Measurements from ENCODE around the gene MAPK11.

The MAPK11 gene

GRCh38 chr22:50311606-50312351, 41.6 kb upstream of the MAPK11 start (continued):
- TF ChIP-seq, protein P1, sequence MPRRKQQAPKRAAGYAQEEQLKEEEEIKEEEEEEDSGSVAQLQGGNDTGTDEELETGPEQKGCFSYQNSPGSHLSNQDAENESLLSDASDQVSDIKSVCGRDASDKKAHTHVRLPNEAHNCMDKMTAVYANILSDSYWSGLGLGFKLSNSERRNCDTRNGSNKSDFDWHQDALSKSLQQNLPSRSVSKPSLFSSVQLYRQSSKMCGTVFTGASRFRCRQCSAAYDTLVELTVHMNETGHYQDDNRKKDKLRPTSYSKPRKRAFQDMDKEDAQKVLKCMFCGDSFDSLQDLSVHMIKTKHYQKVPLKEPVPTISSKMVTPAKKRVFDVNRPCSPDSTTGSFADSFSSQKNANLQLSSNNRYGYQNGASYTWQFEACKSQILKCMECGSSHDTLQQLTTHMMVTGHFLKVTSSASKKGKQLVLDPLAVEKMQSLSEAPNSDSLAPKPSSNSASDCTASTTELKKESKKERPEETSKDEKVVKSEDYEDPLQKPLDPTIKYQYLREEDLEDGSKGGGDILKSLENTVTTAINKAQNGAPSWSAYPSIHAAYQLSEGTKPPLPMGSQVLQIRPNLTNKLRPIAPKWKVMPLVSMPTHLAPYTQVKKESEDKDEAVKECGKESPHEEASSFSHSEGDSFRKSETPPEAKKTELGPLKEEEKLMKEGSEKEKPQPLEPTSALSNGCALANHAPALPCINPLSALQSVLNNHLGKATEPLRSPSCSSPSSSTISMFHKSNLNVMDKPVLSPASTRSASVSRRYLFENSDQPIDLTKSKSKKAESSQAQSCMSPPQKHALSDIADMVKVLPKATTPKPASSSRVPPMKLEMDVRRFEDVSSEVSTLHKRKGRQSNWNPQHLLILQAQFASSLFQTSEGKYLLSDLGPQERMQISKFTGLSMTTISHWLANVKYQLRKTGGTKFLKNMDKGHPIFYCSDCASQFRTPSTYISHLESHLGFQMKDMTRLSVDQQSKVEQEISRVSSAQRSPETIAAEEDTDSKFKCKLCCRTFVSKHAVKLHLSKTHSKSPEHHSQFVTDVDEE (CRISPR knock-in tag; IDR thresholded peaks at IDR 0.05) = no peak
- TF ChIP-seq TOX (CRISPR knock-in tag; IDR thresholded peaks at IDR 0.05; ENCODE audit: borderline replicate concordance) (no peak), PPARA (CRISPR knock-in tag; IDR thresholded peaks at IDR 0.05; ENCODE audit: borderline replicate concordance) (no peak), CSDC2 (CRISPR knock-in tag; IDR thresholded peaks at IDR 0.05) (no peak), RARB (CRISPR knock-in tag; IDR thresholded peaks at IDR 0.05) (no peak)

GRCh38 chr22:50310949-50311444, 40.8 kb upstream of the MAPK11 start:
- TF ChIP-seq ARNTL (CRISPR knock-in tag; IDR thresholded peaks at IDR 0.05; ENCODE audit: borderline replicate concordance, low read depth) (no peak), ZNF8 (CRISPR knock-in tag; IDR thresholded peaks at IDR 0.05) (no peak), PATZ1 (CRISPR knock-in tag; IDR thresholded peaks at IDR 0.05; ENCODE audit: borderline replicate concordance) (no peak)
- no peak for ATAC-seq

GRCh38 chr22:50310031-50310722, 40.0 kb upstream of the MAPK11 start:
- ATAC-seq = no peak
- no peak for TF ChIP-seq TCF4 (CRISPR knock-in tag; IDR thresholded peaks at IDR 0.05; ENCODE audit: borderline replicate concordance)
- TF ChIP-seq ZFP3 (CRISPR knock-in tag; IDR thresholded peaks at IDR 0.05) = 0 out of 2 replicates have a peak, but pooled peaks have one; percentile 13

- TF ChIP-seq ARNTL (CRISPR knock-in tag; IDR thresholded peaks at IDR 0.05; ENCODE audit: borderline replicate concordance, low read depth) (no peak), ZNF8 (CRISPR knock-in tag; IDR thresholded peaks at IDR 0.05) (no peak), PATZ1 (CRISPR knock-in tag; IDR thresholded peaks at IDR 0.05; ENCODE audit: borderline replicate concordance) (no peak), ZFP3 (CRISPR knock-in tag; IDR thresholded peaks at IDR 0.05) (no peak), ESRRG (CRISPR knock-in tag; IDR thresholded peaks at IDR 0.05) (no peak), BACH2 (CRISPR knock-in tag; IDR thresholded peaks at IDR 0.05; ENCODE audit: borderline replicate concordance) (no peak), SNAI2 (CRISPR knock-in tag; IDR thresholded peaks at IDR 0.05) (no peak), OSR1 (CRISPR knock-in tag; IDR thresholded peaks at IDR 0.05) (no peak), ZC3H10 (CRISPR knock-in tag; IDR thresholded peaks at IDR 0.05) (no peak), CSDC2 (CRISPR knock-in tag; IDR thresholded peaks at IDR 0.05) (no peak), TOX (CRISPR knock-in tag; IDR thresholded peaks at IDR 0.05; ENCODE audit: borderline replicate concordance) (no peak), GLIS3 (CRISPR knock-in tag; IDR thresholded peaks at IDR 0.05) (no peak), ZNF565 (CRISPR knock-in tag; conservative IDR thresholded peaks at IDR 0.05; ENCODE audit: low read depth) (no peak), ZNF70 (CRISPR knock-in tag; IDR thresholded peaks at IDR 0.05) (no peak), PPARA (CRISPR knock-in tag; IDR thresholded peaks at IDR 0.05; ENCODE audit: borderline replicate concordance) (no peak)
- TF ChIP-seq, protein P2, sequence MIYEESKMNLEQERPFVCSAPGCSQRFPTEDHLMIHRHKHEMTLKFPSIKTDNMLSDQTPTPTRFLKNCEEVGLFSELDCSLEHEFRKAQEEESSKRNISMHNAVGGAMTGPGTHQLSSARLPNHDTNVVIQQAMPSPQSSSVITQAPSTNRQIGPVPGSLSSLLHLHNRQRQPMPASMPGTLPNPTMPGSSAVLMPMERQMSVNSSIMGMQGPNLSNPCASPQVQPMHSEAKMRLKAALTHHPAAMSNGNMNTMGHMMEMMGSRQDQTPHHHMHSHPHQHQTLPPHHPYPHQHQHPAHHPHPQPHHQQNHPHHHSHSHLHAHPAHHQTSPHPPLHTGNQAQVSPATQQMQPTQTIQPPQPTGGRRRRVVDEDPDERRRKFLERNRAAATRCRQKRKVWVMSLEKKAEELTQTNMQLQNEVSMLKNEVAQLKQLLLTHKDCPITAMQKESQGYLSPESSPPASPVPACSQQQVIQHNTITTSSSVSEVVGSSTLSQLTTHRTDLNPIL (CRISPR knock-in tag; IDR thresholded peaks at IDR 0.05; ENCODE audit: low read depth) = no peak
- TF ChIP-seq, protein P3, sequence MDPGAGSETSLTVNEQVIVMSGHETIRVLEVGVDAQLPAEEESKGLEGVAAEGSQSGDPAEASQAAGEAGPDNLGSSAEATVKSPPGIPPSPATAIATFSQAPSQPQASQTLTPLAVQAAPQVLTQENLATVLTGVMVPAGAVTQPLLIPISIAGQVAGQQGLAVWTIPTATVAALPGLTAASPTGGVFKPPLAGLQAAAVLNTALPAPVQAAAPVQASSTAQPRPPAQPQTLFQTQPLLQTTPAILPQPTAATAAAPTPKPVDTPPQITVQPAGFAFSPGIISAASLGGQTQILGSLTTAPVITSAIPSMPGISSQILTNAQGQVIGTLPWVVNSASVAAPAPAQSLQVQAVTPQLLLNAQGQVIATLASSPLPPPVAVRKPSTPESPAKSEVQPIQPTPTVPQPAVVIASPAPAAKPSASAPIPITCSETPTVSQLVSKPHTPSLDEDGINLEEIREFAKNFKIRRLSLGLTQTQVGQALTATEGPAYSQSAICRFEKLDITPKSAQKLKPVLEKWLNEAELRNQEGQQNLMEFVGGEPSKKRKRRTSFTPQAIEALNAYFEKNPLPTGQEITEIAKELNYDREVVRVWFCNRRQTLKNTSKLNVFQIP (CRISPR knock-in tag; IDR thresholded peaks at IDR 0.05; ENCODE audit: borderline replicate concordance, low read depth) = no peak
- no peak for ATAC-seq
Measured at GRCh38 chr22:50309601-50309991, 39.4 kb upstream of the MAPK11 start.

Data from SK-N-SH treated with all-trans-retinoic acid at 6 μM for 48 hours (cell line).